ENCODE measurements around the gene RSPO4.

DNA sequence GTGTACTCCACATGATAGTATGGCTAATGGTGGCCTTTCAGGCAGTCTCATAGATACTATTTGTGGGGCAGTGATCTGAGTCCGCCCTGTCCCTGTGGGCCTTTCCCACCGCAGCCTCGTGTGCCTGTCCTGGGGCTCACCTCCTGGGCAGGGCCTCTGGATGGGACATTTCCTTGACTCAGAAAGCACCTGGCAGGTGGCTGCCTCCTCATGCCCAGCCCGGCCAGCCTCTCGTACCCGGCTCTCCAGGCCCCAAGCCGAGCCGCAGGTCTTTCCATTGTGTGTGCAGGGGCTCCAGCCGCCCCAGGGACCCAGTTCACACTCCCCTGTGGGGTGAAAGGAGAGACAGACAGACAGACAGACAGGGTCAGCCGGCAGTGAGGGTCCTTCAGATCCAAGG is 38.3 kb downstream of the RSPO4 start:
- no peak for TF ChIP-seq POLR2A (IDR thresholded peaks at IDR 0.05)
- TF ChIP-seq, protein P1, sequence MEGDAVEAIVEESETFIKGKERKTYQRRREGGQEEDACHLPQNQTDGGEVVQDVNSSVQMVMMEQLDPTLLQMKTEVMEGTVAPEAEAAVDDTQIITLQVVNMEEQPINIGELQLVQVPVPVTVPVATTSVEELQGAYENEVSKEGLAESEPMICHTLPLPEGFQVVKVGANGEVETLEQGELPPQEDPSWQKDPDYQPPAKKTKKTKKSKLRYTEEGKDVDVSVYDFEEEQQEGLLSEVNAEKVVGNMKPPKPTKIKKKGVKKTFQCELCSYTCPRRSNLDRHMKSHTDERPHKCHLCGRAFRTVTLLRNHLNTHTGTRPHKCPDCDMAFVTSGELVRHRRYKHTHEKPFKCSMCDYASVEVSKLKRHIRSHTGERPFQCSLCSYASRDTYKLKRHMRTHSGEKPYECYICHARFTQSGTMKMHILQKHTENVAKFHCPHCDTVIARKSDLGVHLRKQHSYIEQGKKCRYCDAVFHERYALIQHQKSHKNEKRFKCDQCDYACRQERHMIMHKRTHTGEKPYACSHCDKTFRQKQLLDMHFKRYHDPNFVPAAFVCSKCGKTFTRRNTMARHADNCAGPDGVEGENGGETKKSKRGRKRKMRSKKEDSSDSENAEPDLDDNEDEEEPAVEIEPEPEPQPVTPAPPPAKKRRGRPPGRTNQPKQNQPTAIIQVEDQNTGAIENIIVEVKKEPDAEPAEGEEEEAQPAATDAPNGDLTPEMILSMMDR (IDR thresholded peaks at IDR 0.05): no peak
